ENCODE data around the gene SORCS2.

Gene SORCS2

DNA sequence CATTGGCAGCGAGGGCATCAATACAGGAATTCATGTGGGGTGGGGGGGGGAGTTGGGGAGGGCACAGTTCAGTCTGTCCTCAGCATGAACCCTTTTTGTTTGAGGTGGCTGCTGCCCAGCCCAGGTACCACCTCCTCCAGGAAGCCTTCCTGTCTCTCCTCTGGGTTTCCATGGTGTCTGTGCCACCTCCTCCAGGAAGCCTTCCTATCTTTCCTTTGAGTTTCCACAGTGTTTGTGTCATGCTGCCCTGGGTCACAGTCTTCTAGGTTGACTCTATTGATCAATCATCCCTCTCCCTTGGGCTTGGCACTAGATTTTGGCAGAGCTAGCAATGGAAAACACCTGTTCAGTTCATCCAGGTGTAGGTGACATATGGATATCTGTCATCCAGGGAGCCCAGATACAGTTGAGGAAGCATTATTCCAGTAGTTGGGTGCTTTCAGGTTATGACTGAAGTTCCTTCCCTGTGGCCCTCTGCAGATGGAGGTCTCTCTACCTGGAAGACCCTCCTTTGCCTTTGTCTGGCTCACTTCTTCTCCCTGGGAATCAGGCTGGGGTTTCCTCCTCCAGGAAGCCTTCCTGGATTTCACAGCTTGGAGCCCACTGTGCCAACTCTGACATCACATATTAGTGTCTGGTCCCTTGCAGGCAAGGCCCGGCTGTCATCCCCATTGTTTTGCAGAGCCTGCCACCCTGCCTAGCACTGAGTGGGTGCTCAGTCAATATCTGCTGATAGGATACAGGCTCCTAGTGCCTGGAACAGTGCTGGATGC is 96.6 kb downstream of the SORCS2 start:
- no peak for DNase-seq (ENCODE audit: low read depth)

DNA sequence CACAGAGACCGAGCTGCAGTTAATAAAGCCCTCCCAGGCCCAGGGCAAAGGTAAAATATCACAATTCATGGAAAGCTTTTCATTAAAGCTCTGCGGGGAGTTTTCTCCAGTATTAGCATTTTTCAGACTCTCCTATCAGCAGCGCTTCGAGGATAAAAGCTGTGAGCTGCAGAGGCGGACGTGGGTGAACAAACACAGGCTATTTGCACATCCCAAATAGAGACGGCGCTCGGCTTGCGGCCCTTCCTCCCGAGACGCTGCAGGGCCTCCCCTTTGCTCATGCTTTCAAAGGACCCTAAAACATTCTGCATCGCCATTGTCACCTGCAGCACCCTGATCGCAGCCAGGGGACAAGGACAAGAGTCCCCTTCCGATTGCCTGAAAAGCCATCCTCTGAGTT is 97.3 kb downstream of the SORCS2 start:
- DNase-seq (ENCODE audit: low read depth) = no peak

DNA sequence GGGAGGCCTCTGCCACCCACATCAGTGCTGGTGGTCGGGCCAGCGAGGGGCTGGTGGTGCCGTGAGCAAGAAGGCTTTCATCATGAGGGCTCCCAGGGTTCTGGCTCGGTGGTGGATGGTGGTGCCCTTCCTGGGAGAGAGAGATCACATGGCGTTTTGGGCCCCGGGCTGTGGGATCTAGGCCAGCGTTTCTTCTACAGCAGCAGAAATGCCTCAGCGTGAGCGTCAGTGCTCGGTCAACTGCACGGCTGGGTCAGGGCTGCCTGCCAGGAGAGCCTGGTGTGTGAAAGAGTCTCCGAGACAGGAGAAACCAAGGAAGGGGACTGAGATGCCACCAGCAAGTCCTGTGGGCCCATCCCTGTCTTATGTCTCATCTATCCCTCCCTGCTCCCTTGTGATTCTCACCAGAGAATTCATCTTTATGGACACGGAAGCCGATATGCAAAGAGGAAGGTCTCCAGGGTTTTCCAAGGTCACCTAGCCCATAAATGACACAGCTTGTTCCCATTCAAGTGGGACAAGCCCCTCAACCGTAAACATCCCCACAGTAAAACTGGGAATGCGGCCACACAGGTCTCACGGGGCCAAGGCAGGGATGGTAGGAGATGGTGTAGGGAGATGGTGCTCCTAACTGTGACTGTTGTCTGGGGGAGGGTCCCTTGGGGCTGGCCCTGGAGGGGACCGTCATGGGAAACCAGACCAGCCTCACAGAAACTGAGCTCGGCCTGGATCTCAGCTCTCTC is 99.2 kb downstream of the SORCS2 start:
- DNase-seq (ENCODE audit: low read depth) = no peak

DNA sequence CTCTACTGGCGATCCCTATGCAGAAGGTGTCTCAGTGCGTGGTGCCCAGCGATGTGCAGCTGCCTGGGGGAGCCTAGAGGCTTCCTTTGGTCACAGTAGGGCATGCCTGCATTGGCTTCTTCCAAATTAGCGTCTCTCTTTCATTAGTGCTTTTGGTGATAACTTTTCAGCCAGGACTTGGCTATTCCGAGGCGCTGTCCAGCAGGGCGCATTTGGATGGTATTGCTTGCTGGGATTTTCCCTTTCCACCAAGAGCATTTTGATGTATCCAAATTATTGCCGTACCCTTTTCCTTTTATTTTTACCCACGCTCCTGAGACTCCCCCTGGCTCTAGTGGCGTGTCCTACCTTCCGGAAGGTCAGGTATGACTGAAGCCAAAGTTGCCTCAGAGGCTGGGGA is 101.4 kb downstream of the SORCS2 start:
- DNase-seq (ENCODE audit: low read depth) = no peak

DNA sequence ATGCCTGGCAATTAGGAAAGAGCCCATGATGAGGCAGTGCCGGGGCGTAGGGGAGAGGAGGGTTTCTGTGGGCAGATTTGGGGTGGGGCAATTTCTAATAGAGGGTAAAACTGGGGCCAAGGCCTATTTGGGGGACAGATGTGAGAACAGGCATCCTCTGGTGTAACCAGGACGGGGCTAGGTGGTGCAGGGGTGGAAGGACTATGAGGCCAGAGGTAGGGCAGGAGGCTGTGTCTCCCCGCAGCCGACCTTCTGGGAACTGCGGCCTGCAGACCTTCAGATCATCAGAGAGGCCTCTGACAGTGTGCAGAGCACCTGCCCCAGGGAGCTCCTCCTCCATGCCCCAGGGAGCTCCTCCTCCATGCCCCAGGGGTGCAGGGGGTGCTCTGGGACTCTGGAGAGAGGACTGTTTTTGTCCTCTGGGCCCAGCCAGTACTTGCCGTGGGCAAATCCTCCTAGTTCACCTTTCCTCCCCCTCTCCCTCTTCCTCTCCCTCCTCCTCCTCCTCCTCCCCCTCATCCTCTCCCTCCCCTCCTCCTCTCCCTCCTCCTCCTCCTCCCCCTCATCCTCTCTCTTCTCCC is 101.9 kb downstream of the SORCS2 start:
- no peak for DNase-seq (ENCODE audit: low read depth)

DNA sequence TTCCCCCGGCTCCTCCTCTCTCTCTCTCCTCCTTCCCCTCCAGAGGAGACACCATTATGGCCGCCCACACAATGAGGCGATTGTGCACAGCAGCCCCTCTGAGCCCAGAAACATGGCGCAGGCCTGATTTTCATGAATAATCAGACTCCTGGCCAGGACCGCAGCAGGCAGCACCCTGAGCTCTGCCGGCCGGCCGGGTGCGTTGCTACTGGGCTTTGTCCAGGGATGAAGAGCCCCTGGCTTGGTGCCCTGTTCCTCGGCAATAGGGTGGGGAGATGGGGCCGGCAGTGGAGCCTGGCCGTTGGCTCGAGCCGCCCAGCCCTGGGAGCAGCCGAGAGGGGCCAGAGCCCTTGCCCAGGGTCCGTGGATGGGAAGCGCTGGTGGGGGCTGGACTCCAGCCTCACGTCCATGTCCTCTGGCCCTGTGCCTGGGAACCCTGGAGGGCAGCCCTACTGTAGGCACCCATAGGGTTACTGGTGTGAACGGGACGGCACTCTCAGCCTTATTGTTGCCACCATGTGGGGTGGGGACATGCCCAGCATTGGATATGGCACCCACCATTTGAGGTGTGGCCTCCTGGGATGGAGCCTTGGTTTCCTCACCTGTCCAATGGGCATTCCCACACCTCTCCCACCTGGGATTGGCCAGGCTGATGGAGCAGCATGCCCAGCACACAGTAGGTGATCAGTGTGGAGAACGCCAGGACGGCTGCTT is 103.0 kb downstream of the SORCS2 start:
- no peak for DNase-seq (ENCODE audit: low read depth)

DNA sequence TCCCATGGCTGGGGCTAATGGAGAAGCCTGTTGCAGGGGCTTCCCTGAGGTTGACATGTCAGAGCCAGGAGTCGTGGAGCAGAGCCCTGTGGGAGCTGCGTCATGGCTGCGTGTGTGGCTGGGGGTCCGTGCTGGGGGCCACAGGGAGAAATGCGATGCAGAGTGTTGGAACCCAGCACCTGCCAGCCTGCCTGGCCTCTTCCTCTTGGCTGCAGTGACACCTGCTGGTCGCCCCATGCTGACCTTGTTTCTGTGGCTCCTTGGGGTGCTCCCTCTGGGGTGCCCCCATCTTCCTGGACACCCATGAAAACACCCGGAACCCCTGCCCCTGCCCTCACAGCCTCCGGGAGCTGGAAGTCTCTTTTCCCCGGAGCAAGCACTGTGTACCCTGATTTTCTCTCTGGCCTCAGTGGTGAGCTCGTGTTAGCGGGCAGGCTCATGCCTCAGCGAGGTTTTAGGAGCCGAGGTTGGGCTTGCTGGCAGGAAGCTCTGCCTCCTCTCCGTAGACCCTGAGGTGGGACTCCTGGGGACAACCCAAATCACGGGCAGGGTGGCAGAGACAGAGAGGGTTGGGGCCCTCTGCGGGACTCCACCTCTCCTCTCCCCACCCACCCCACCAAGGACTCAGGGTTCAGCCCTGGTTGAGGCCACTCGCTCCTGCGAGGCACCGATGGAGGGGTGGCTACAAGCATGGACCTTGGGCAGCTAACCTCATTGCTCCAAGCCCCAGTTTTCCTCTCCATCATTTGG is 103.7 kb downstream of the SORCS2 start:
- peak; percentile 2 for DNase-seq (ENCODE audit: low read depth)

DNA sequence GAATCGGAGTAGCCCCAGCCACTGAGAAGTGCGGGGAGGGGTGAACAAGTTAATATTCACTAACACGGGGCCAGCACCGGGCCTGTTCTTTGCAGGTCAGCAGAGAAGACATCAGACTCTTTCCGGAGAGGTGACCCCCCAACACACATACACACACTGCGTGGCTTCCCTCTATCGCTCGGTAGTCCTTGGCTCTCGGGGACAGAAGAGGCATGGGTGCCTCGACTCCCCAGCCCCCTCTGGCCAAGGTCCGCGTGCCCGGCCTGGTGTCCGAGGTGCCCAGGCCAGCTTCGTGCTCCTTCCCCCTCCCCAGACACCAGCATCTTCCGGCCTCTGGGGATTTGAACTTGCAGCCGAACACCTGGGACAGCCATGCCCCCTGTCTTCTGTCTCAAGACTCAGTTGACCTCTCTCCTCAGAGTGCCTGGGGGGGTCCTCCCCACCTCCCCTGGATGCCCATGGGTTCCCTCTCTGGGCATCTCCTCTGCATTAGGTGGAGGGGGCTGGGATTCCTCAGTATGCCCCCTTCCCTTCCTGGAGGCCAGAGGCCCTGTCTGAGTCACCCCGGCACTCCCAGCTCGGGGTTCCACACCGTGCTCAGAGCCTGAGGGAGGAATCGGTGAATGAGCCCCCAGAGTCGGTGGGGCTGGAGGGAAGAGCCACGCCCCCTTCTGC is 104.5 kb downstream of the SORCS2 start:
- no peak for DNase-seq (ENCODE audit: low read depth)

DNA sequence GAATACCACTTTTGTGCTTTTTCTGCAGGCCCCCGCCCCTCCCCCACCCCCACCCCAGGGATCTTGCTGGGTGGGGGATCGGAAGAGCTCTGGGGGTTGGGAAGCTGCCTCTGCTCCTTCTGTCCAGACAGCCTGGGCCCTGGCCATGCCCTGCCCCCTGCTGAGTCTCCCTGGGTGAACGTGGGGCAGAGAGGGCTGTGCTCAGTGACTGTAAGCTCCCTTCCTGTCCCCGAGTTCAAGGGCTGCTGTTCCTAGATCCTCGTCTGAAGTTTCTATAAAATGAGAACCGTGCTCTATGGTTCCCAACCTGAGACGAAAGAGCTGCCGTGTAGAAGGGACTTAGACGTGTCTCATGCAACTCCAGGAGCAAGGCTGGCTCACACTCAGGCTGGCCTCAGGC is 105.0 kb downstream of the SORCS2 start:
- DNase-seq (ENCODE audit: low read depth) = no peak

DNA sequence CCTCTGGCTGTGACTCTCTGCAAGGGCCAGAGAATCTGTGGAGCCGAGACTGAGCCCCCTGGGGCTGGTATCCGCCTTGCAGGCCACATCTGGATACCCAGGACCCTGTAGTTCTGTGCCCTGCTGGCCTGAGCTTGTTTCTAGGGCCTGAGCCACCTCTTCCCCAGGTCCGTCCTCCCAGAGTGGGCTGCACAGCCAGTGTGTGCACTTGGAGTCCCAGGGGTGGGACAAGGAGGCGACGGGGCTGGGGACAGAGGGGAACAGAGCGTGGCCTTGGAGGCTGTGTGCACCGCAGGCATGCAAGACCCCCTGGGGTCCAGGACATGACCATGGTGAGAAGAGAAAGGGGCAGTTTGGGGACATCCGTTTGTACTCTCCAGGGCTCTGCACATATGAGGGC is 105.5 kb downstream of the SORCS2 start:
- DNase-seq (ENCODE audit: low read depth) = no peak

DNA sequence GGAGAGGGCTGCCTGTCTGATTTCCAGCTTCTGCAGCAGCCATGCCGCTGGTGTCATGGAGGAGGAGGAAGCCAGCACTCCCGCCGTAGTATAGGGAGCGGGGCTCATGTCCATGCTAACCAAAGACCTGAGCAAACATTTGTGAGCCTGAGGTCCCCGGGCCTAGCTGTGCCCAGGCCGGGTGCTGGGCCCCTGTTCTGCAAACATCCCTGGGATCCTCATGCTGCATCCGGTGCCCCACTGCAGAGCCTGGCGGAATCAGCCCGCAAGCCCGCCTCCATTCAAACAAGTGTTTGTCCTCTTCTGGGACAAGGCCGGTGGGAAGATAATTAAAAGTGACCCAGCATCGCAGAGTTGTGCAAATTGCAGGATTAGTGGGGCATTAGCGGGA is 106.3 kb downstream of the SORCS2 start:
- DNase-seq (ENCODE audit: low read depth) = no peak

DNA sequence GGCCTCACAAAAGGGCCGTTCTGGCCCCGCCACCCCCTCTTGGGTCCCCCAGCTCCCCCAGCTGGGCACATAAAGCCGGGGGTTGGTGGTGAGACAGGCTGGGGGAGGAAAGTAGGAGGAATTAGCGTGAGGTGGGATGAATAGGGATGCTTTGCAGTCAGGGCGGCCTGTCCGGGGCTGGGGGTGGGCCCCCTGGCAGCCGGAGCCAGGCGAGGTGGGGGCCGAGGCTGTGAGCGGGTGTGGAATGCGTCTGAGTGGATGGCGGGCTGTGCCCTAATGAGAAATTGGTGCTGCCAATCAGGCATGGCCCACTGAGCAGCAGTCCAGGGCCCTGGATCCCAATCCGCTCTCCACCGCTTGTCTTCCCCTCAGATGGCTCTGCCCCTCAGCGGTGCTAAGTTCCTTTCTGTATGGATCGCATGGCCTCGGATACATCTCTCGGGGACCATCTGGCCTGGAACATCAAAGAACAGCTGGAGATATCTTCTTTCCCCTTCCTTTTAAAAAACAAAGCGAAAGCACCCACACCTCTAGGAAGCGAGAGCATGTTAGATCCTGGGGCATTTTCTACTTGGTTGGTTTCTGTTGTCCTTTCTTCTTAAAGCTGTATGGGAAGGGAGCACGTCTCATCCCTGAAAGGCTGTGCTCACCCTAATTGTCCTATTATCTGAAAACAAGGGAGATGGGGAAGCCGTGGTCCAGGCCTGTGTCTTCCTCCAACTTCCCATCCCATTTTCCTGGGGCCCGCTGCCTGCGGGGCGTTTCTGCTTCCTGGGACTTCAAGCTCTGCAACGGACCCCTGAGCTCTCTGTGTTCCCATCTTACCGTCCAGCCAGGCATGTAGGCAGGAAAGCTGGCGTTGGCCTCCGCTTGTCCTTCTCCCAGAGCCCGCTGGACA is 106.9 kb downstream of the SORCS2 start:
- no peak for DNase-seq (ENCODE audit: low read depth)

DNA sequence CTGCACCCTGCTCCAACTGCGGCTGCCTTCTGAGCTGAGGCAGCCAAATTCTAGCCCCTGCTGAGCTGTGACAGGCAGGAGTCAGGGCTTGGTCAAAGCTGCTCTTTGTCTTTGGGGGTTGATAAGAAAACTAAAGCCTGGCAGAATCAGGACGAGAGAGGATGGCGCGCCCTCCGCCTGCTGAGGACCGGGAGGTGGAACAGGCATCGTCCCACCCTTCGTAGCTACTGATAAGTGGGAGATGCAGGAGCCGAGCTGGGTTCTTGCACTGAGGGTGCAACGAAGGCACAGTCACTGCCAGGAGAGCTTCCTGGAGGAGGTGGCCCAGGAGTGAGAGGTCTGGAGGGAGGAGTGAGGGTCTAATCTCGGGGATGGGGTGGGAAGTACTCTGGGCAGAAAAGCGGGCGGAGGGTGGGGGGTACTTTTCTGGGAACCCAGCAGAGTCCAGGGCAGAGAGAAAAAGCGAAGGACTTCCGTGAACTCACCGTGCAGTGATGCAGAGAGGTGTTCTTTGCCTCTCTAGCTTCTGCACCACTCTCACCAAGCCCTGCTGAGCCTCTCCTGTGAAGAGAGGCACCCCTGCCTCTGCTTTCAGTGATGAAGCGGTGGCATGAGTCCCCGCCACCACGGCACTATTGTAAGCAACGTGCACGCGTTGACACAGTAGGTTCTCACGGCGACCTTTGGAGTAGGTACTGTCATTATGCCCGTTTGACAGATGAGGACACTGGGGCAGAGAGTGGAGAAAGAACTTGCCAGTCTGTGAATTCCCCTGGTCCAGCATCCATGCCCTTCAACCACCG is 107.8 kb downstream of the SORCS2 start:
- DNase-seq (ENCODE audit: low read depth) = no peak

DNA sequence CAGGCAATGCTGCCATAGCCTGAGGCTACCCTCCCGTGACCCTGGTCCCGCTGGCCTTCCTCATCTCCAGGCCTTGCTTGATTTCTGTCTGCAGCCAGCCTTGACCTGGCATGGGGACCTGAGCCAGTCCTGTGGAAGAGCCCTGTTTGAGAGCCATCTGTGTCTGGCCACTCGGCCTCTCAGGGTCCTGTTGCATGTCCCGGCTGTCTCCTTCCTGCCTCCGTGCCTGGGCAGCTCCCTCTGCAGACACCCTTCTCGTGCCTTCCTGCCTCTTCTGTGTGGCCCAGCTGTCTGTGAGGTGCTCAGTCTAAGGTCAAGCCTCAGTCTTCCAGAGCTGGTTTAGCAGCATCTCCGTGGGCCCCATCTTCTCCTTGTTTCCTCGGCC is 108.4 kb downstream of the SORCS2 start:
- no peak for DNase-seq (ENCODE audit: low read depth)

DNA sequence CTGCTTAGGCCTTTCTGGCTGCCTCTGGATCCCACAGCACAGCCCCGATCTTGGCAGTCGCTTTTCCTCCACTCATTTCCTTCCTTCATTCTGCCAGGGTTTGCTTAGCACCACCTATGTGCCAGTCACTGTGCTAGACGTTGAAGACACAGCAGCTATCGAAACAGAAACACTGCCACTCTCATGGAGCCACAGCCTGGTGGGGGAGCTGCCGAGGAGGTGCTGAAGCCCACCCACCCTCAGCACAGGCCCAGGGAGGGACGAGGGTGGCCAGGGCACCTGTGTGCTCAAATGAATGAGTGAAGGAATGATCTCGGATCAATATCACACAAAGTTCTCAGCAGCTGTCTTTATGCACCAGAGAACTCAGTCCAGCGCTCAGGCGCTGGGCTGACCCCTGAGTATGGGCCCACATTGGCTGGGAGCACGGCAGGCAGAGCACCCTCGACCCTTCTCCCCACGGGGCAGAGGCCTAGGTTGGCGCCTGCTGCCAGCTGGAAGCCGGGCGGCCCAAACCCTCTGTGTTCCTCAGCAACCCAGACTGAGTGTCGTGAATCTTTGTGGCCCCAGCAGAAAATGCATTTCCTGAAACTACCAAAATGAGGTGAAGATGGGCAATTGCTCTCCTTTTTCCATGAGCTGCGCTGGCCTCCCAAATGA is 108.9 kb downstream of the SORCS2 start:
- no peak for DNase-seq (ENCODE audit: low read depth)

DNA sequence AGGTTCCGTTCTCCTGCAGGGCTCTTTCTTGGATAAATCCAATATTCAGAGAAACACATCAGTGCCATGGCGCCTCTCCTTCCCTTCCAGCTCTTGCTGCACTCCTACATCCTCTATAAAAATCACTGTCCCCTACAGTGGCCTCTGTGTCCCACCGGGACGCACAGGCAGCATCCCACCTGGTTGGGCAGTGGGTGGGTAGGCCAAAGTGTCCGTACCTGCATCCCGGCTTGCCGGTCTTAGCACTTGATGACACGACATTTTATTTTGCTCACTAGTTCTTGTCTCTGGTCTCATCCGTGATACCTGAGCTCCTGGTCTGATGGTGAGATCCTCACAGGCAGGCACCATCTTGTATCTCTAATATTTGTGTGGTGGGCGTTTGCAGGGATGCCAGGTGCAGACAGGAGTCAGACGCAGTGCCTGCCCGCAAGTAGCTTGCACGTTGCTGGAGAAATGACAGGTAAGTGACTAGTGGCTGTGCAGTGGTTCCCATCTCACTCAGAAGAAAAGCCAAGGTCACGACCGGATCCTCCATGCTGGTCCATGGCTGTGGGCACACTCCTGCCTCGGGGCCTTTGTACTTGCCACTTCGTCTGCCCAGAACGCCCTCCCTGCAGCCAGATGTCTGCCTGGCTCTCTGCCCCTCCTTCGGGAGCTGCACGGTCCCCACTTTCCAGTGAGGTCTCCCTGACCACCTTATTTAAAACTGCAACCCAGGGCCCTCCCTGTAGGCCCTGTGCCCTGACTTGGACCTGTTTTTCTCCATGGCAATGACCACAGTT is 109.7 kb downstream of the SORCS2 start:
- no peak for DNase-seq (ENCODE audit: low read depth)

DNA sequence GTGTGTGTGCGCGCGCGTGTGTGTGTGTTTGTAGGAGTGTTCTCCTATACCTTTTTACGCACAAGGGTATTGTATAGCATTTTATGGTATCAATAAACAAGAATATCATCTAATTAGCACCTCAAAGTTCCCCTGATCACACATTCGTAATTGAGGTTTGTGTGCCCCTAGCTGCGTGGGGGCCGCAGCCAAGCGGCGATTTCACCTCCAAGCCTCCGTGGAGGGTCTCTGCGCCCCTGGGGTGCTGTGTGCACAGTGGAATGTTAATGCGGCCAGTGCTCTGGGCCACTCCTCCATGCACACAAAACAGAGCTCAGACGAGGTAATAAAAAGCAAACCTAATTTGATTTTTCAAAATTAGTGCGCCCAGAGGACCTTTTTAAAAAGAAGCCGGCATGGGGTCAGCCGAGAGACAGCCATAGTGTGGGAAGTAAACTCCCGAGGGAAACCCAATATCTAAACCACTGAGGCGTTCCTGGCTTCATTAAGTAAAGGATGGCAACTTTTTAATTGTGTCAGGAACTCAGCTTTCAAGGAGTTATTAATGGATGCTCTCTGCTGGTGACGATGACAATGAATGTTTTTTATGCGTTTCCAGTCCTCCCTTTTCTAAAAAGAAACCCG is 110.6 kb downstream of the SORCS2 start:
- DNase-seq (ENCODE audit: low read depth) = no peak

DNA sequence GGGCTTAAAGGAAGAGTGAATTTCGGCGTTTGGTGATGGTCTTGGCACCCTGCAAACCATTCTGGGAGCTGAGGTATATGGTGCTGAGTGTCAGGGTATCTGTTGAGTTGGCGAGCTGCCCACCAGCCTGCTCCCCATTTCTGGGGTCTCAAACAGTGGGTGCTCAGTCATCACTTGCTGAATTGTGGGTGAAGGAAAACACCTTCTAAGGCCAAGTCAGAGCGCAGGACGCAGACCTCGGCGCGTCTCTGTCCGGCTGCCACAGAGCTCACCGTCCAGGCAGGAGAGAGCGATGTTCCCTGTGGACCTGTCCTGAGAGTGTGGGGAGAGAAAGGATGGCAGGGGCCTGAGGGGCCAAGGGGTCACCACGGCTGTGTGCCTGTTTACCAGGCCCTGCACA is 111.2 kb downstream of the SORCS2 start:
- no peak for DNase-seq (ENCODE audit: low read depth)
